HEK293 (cell line): ENCODE results near the gene ST6GAL1.

Experiments used
- CTCF ChIA-PET: fragments of 350-600 bp; formaldehyde crosslinking; extraction: SDS; loops from one replicate; lab custom pipeline; 2021; ENCODE audit warnings: antibody characterized with exemption; lab: Yijun Ruan, JAX
- POLR2A ChIA-PET: fragments of 300-600 bp; formaldehyde crosslinking; extraction: SDS; loops from one replicate; lab custom pipeline; 2020; ENCODE audit warnings: antibody characterized with exemption, inconsistent platforms; lab: Yijun Ruan, JAX
- H3K27ac ChIP-seq: fragments of 200-500 bp; sonication (Bioruptor generic); 2 replicates; pipeline ENCODE4 v1.5.1; 2014; ENCODE audit warnings: low read depth, low read length, control low read depth, inconsistent platforms; ENCODE audit errors: extremely low read depth
- H3K36me3 ChIP-seq, 2 experiments: fragments of 200-500 bp in 1 of 2; sonication (Bioruptor generic) in 1 of 2; 1 replicate in 1 of 2; 2 replicates in 1 of 2; pipeline ENCODE4 v1.5.1; 2014 to 2017; ENCODE audit warnings: inconsistent platforms in 2 of 2, low read length in 2 of 2; ENCODE audit not compliant: control insufficient read depth in 2 of 2, insufficient read depth in 1 of 2
- H3K4me1 ChIP-seq: fragments of 200-500 bp; sonication (Bioruptor generic); 2 replicates; pipeline ENCODE4 v1.5.1; 2014; ENCODE audit warnings: mild to moderate bottlenecking, low read length, inconsistent platforms; ENCODE audit not compliant: control insufficient read depth, insufficient read depth
- H3K4me3 ChIP-seq: 2 replicates; pipeline ENCODE4 v1.5.1; 2011; ENCODE audit warnings: low read depth, mild to moderate bottlenecking, control low read depth, low read length, moderate library complexity
- H3K9me3 ChIP-seq: fragments of 200-500 bp; sonication (Bioruptor generic); 2 replicates; pipeline ENCODE4 v1.5.1; 2014; ENCODE audit warnings: low read depth, low read length, inconsistent platforms; ENCODE audit not compliant: control insufficient read depth, insufficient read depth
- KLF8 ChIP-seq: fragments of 450-650 bp; formaldehyde crosslinking; IDR thresholded peaks from 2 replicates; pipeline ENCODE4 v1.5.1; 2016; ENCODE audit warnings: missing biosample characterization, missing genetic modification characterization
- REPIN1 ChIP-seq: fragments of 450-650 bp; formaldehyde crosslinking; IDR thresholded peaks from 2 replicates; pipeline ENCODE4 v1.5.1; 2017; ENCODE audit warnings: missing biosample characterization, missing genetic modification characterization, low read depth
- ZBTB8A ChIP-seq: fragments of 450-650 bp; formaldehyde crosslinking; IDR thresholded peaks from 2 replicates; pipeline ENCODE4 v1.5.1; 2016; ENCODE audit warnings: missing biosample characterization, missing genetic modification characterization
- ZFHX2 ChIP-seq: fragments of 450-650 bp; formaldehyde crosslinking; conservative IDR thresholded peaks from 2 replicates; pipeline ENCODE4 v1.5.1; 2016; ENCODE audit warnings: missing biosample characterization, missing genetic modification characterization
- ZIC2 ChIP-seq: fragments of 450-650 bp; formaldehyde crosslinking; IDR thresholded peaks from 2 replicates; pipeline ENCODE4 v1.5.1; 2016; ENCODE audit warnings: missing biosample characterization, missing genetic modification characterization
- ZNF24 ChIP-seq: fragments of 450-650 bp; formaldehyde crosslinking; IDR thresholded peaks from 2 replicates; pipeline ENCODE4 v1.5.1; 2016; ENCODE audit warnings: missing biosample characterization, missing genetic modification characterization
- ZNF302 ChIP-seq: fragments of 450-650 bp; formaldehyde crosslinking; IDR thresholded peaks from 2 replicates; pipeline ENCODE4 v1.5.1; 2016; ENCODE audit warnings: missing biosample characterization, missing genetic modification characterization, low read depth
- ZNF335 ChIP-seq: fragments of 450-650 bp; formaldehyde crosslinking; conservative IDR thresholded peaks from 2 replicates; pipeline ENCODE4 v1.5.1; 2016; ENCODE audit warnings: missing biosample characterization, missing genetic modification characterization
- ZNF350 ChIP-seq: fragments of 450-650 bp; formaldehyde crosslinking; IDR thresholded peaks from 2 replicates; pipeline ENCODE4 v1.5.0; 2017; ENCODE audit warnings: missing biosample characterization, mild to moderate bottlenecking, missing genetic modification characterization
- ZNF544 ChIP-seq: fragments of 450-650 bp; formaldehyde crosslinking; IDR thresholded peaks from 2 replicates; pipeline ENCODE4 v1.5.0; 2017; ENCODE audit warnings: missing biosample characterization, missing genetic modification characterization
- ZNF596 ChIP-seq: fragments of 450-650 bp; IDR thresholded peaks from 2 replicates; pipeline ENCODE4 v1.5.0; 2018; ENCODE audit warnings: missing biosample characterization, mild to moderate bottlenecking, missing genetic modification characterization, moderate library complexity
- ZNF747 ChIP-seq: fragments of 450-650 bp; formaldehyde crosslinking; IDR thresholded peaks from 2 replicates; pipeline ENCODE4 v1.5.1; 2016; ENCODE audit warnings: missing biosample characterization, missing genetic modification characterization
- ZNF776 ChIP-seq: fragments of 450-650 bp; formaldehyde crosslinking; IDR thresholded peaks from 2 replicates; pipeline ENCODE4 v1.5.0; 2017; ENCODE audit warnings: missing biosample characterization, missing genetic modification characterization, borderline replicate concordance
- ZSCAN30 ChIP-seq: fragments of 450-650 bp; IDR thresholded peaks from 2 replicates; pipeline ENCODE4 v1.5.1; 2018; ENCODE audit warnings: missing biosample characterization, mild to moderate bottlenecking, missing genetic modification characterization, moderate library complexity
- ZXDB ChIP-seq: fragments of 450-650 bp; formaldehyde crosslinking; IDR thresholded peaks from 2 replicates; pipeline ENCODE4 v1.5.1; 2016; ENCODE audit warnings: missing biosample characterization, missing genetic modification characterization
- TF ChIP-seq, protein P1 (sequence below): fragments of 450-650 bp; IDR thresholded peaks from 2 replicates; pipeline ENCODE4 v1.5.1; 2018; ENCODE audit warnings: missing biosample characterization, missing genetic modification characterization
- TF ChIP-seq, protein P2 (sequence below): fragments of 450-650 bp; formaldehyde crosslinking; IDR thresholded peaks from 2 replicates; pipeline ENCODE4 v1.5.1; 2017; ENCODE audit warnings: missing biosample characterization, mild to moderate bottlenecking, missing genetic modification characterization, moderate library complexity
- TF ChIP-seq, protein P3 (sequence below): fragments of 450-650 bp; formaldehyde crosslinking; IDR thresholded peaks from 2 replicates; pipeline ENCODE4 v1.5.1; 2016; ENCODE audit warnings: missing biosample characterization, missing genetic modification characterization
- TF ChIP-seq, protein P4 (sequence below): fragments of 450-650 bp; formaldehyde crosslinking; IDR thresholded peaks from 2 replicates; pipeline ENCODE4 v1.5.1; 2016; ENCODE audit warnings: missing biosample characterization, missing genetic modification characterization
- TF ChIP-seq, protein P5 (sequence below): fragments of 450-650 bp; formaldehyde crosslinking; IDR thresholded peaks from 2 replicates; pipeline ENCODE4 v1.5.1; 2016; ENCODE audit warnings: missing biosample characterization, missing genetic modification characterization

The ST6GAL1 gene

DNA sequence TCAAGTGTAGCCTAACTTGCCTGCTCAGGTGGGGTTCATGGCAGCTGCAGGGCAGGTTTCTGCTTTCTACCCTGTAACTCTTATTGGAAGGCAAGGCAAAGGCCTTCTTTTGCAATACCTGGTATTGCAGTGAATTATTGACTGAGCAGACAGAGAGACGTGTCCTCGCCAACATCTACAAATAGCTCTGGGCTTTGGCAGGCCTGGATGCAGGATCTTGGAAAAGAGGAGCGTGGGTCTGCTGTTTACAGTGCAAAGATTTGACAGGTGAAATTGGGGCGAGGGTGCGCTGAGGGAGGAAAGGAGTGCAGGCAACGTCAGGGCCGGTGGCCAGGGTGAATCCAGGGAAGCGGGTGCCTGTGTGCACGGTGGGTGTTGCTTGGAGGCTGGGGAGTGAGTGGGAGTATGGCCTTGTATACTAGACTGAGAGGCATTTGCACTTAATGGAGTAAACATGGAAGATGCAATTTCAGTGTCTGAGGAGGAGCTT is 44.5 kb downstream of the ST6GAL1 start:
- peaks cover 4% of the 10 kb centered on the region; the same call in 1 of the 2 replicates for H3K4me1 ChIP-seq
- POLR2A ChIA-PET = no interaction called here
- TF ChIP-seq ZFHX2 (tag by site-specific recombination) (peak; percentile 38; the same call in 1 of the 2 replicates), ZNF776 (tag by site-specific recombination) (no peak)

DNA sequence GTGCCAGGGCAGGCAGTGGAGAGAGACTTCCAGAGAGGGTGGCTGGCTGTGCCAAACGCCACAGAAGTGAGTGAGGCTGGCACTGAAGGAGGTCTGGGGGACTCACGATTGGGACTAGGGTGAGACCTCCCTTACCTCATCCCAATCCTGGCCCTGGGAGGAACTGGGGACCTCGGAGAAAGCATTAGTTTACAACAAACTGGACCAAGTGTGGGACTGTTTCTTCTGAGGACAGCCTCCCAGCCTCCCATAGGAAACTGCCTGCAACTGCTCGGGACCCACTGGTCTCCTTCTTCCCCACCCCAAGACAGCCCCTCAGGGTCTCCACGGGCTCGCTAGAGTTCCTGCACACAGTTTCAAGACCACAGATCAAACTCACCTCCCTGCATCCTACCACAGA is 45.4 kb downstream of the ST6GAL1 start:
- Histone ChIP-seq H3K27ac (no peak overlapping the region), H3K9me3 (no peaks in the 10 kb centered on the region), H3K4me1 (peaks cover 4% of the 10 kb centered on the region; the same call in 1 of the 2 replicates), H3K36me3 (no peaks in the 10 kb centered on the region; a peak in 1 of 3 replicates), H3K4me3 (no peak overlapping the region)
- no peak for TF ChIP-seq ZNF350
- no peak for TF ChIP-seq REPIN1 (tag by site-specific recombination)
- TF ChIP-seq ZNF544 = no peak
- no peak for TF ChIP-seq KLF8
- TF ChIP-seq, protein P1, sequence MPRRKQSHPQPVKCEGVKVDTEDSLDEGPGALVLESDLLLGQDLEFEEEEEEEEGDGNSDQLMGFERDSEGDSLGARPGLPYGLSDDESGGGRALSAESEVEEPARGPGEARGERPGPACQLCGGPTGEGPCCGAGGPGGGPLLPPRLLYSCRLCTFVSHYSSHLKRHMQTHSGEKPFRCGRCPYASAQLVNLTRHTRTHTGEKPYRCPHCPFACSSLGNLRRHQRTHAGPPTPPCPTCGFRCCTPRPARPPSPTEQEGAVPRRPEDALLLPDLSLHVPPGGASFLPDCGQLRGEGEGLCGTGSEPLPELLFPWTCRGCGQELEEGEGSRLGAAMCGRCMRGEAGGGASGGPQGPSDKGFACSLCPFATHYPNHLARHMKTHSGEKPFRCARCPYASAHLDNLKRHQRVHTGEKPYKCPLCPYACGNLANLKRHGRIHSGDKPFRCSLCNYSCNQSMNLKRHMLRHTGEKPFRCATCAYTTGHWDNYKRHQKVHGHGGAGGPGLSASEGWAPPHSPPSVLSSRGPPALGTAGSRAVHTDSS (tag by site-specific recombination) = no peak
- no peak for TF ChIP-seq ZXDB (tag by site-specific recombination)
- no peak for TF ChIP-seq ZNF747
- TF ChIP-seq ZNF335 (tag by site-specific recombination) = no peak
- TF ChIP-seq, protein P2, sequence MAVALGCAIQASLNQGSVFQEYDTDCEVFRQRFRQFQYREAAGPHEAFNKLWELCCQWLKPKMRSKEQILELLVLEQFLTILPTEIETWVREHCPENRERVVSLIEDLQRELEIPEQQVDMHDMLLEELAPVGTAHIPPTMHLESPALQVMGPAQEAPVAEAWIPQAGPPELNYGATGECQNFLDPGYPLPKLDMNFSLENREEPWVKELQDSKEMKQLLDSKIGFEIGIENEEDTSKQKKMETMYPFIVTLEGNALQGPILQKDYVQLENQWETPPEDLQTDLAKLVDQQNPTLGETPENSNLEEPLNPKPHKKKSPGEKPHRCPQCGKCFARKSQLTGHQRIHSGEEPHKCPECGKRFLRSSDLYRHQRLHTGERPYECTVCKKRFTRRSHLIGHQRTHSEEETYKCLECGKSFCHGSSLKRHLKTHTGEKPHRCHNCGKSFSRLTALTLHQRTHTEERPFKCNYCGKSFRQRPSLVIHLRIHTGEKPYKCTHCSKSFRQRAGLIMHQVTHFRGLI (tag by site-specific recombination) = no peak
- POLR2A ChIA-PET = no interaction called here
- CTCF ChIA-PET = no interaction called here

More for the DNA sequence above, 44.5 kb downstream of the ST6GAL1 start:
- H3K9me3 ChIP-seq = no peaks in the 10 kb centered on the region
- CTCF ChIA-PET = interaction anchor here (0.6 kb wide), 1 partner anchor 227 kb away, joined by 4 read pairs; no protein-coding TSS in a partner anchor
- H3K4me3 ChIP-seq = no peak overlapping the region
- no peaks in the 10 kb centered on the region for H3K36me3 ChIP-seq
- H3K27ac ChIP-seq = no peak overlapping the region

DNA sequence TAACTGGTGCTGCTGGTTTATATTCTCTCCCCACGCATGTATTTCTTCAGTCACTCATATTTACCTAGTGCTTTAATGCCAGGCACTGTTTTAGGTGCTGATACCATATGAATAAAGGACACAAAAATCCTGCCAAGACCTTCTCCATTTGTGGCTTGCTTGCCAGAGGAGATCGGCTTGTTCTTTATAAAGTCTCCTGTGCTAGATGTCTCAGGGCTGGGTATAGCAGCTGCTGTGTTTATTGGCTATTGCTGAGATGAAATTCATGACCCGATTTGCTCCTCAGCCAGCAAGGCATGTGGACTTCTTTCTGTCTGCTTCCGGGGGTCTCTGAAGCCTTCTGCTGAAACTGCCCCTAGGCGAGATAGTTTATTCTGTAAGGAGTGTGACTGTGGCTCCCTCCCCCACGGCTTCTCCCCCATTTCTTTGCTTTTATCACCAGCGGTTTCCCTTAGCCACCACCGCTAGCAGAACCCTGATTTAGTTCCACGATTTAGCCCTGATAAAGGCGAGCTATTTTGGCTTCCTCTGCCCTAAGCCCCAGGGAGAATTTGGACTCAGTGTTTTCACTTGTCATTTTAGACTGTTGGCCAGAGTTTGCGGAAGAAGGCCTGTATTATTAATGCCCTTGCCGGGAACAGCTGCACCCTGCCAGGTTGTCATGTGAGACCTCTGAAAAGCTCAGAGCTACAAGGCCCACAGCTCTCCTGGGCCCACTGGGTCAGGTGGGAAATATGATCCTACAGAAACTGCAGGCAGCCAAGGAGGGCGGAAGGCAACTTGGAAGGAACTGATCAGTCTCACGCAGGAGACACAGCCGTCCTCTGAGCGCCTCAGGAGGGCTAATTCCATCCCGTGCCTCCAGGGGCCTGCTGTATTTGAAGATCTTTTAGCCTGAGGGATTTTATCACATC is 46.8 kb downstream of the ST6GAL1 start:
- peaks cover 4% of the 10 kb centered on the region; the same call in 1 of the 2 replicates for H3K4me1 ChIP-seq
- H3K9me3 ChIP-seq = no peaks in the 10 kb centered on the region
- H3K4me3 ChIP-seq = no peak overlapping the region
- no peaks in the 10 kb centered on the region; a peak in 1 of 3 replicates for H3K36me3 ChIP-seq
- ChIA-PET POLR2A (no interaction called here), CTCF (interaction anchor here (0.6 kb wide), 1 partner anchor 408 kb away, joined by 3 read pairs; no protein-coding TSS in a partner anchor)
- H3K27ac ChIP-seq = peak overlapping the region; percentile 50
- TF ChIP-seq ZNF302 (no peak), ZNF596 (no peak), ZBTB8A (tag by site-specific recombination) (peak; percentile 89), ZIC2 (peak; percentile 87), ZNF24 (tag by site-specific recombination) (0 out of 2 replicates have a peak, but pooled peaks have one; percentile 26), ZNF335 (tag by site-specific recombination) (peak; percentile 42), ZSCAN30 (peak; percentile 56)
- TF ChIP-seq, protein P3, sequence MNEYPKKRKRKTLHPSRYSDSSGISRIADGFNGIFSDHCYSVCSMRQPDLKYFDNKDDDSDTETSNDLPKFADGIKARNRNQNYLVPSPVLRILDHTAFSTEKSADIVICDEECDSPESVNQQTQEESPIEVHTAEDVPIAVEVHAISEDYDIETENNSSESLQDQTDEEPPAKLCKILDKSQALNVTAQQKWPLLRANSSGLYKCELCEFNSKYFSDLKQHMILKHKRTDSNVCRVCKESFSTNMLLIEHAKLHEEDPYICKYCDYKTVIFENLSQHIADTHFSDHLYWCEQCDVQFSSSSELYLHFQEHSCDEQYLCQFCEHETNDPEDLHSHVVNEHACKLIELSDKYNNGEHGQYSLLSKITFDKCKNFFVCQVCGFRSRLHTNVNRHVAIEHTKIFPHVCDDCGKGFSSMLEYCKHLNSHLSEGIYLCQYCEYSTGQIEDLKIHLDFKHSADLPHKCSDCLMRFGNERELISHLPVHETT (tag by site-specific recombination) = no peak
- TF ChIP-seq, protein P4, sequence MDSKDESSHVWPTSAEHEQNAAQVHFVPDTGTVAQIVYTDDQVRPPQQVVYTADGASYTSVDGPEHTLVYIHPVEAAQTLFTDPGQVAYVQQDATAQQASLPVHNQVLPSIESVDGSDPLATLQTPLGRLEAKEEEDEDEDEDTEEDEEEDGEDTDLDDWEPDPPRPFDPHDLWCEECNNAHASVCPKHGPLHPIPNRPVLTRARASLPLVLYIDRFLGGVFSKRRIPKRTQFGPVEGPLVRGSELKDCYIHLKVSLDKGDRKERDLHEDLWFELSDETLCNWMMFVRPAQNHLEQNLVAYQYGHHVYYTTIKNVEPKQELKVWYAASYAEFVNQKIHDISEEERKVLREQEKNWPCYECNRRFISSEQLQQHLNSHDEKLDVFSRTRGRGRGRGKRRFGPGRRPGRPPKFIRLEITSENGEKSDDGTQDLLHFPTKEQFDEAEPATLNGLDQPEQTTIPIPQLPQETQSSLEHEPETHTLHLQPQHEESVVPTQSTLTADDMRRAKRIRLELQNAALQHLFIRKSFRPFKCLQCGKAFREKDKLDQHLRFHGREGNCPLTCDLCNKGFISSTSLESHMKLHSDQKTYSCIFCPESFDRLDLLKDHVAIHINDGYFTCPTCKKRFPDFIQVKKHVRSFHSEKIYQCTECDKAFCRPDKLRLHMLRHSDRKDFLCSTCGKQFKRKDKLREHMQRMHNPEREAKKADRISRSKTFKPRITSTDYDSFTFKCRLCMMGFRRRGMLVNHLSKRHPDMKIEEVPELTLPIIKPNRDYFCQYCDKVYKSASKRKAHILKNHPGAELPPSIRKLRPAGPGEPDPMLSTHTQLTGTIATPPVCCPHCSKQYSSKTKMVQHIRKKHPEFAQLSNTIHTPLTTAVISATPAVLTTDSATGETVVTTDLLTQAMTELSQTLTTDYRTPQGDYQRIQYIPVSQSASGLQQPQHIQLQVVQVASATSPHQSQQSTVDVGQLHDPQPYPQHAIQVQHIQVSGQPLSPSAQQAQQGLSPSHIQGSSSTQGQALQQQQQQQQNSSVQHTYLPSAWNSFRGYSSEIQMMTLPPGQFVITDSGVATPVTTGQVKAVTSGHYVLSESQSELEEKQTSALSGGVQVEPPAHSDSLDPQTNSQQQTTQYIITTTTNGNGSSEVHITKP = no peak
- TF ChIP-seq, protein P5, sequence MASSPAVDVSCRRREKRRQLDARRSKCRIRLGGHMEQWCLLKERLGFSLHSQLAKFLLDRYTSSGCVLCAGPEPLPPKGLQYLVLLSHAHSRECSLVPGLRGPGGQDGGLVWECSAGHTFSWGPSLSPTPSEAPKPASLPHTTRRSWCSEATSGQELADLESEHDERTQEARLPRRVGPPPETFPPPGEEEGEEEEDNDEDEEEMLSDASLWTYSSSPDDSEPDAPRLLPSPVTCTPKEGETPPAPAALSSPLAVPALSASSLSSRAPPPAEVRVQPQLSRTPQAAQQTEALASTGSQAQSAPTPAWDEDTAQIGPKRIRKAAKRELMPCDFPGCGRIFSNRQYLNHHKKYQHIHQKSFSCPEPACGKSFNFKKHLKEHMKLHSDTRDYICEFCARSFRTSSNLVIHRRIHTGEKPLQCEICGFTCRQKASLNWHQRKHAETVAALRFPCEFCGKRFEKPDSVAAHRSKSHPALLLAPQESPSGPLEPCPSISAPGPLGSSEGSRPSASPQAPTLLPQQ (tag by site-specific recombination) = peak; percentile 99
